Measurements from ENCODE around the gene MRPS34.

Gene MRPS34

GRCh38 chr16:1779741-1780676 lies 7.1 kb upstream of the MRPS34 start:
- no peak overlapping the region for H2AFZ ChIP-seq (ENCODE audit: low read depth, low read length)
- no peaks in the 10 kb centered on the region for H3K9me3 ChIP-seq (ENCODE audit: insufficient read depth, low read length, severe bottlenecking)
- H3K9ac ChIP-seq (ENCODE audit: low read depth, low read length), result peak overlapping the region; percentile 17; the same call in 1 of the 2 replicates
- H3K36me3 ChIP-seq (ENCODE audit: insufficient read depth, low read length), result peaks cover 68% of the 10 kb centered on the region
- TF ChIP-seq CTCF (IDR thresholded peaks at IDR 0.05; ENCODE audit: borderline replicate concordance, extremely low read depth, low read length, poor library complexity, severe bottlenecking) (no peak), EZH2 (IDR thresholded peaks at IDR 0.05; ENCODE audit: borderline replicate concordance, low read depth, low read length, severe bottlenecking) (no peak)
- H3K27me3 ChIP-seq (ENCODE audit: insufficient read depth, low read length, poor library complexity), result no peaks in the 10 kb centered on the region
- peaks cover 44% of the 10 kb centered on the region for H3K4me1 ChIP-seq (ENCODE audit: insufficient read depth, low read length)
- no peak overlapping the region for H3K27ac ChIP-seq (ENCODE audit: low read length)
- ATAC-seq (ENCODE audit: insufficient read depth, low read depth), result no peak
- peaks cover 66% of the 10 kb centered on the region for H3K79me2 ChIP-seq (ENCODE audit: insufficient read depth, low read length)
- peaks cover 74% of the 10 kb centered on the region for H4K20me1 ChIP-seq (ENCODE audit: insufficient read depth, low read length)
- peak overlapping the region; percentile 95 for H3K4me2 ChIP-seq (ENCODE audit: insufficient read depth, low read length)
- DNase-seq, result no peak
- H3K4me3 ChIP-seq (ENCODE audit: low read depth in 1 of 2, low read length in 2 of 2), result no peak overlapping the region

- Histone ChIP-seq H3K36me3 (ENCODE audit: insufficient read depth, low read length) (peaks cover 70% of the 10 kb centered on the region), H3K9me3 (ENCODE audit: insufficient read depth, low read length, severe bottlenecking) (no peaks in the 10 kb centered on the region), H2AFZ (ENCODE audit: low read depth, low read length) (no peak overlapping the region), H3K27ac (ENCODE audit: low read length) (no peak overlapping the region), H3K79me2 (ENCODE audit: insufficient read depth, low read length) (peaks cover 66% of the 10 kb centered on the region), H3K4me3 (ENCODE audit: low read depth in 1 of 2, low read length in 2 of 2) (no peak overlapping the region), H3K4me2 (ENCODE audit: insufficient read depth, low read length) (no peak overlapping the region), H4K20me1 (ENCODE audit: insufficient read depth, low read length) (peaks cover 75% of the 10 kb centered on the region), H3K4me1 (ENCODE audit: insufficient read depth, low read length) (peaks cover 45% of the 10 kb centered on the region), H3K27me3 (ENCODE audit: insufficient read depth, low read length, poor library complexity) (no peaks in the 10 kb centered on the region), H3K9ac (ENCODE audit: low read depth, low read length) (peak overlapping the region; percentile 17; the same call in 1 of the 2 replicates)
- no peak for TF ChIP-seq CTCF (IDR thresholded peaks at IDR 0.05; ENCODE audit: borderline replicate concordance, extremely low read depth, low read length, poor library complexity, severe bottlenecking)
- TF ChIP-seq EZH2 (IDR thresholded peaks at IDR 0.05; ENCODE audit: borderline replicate concordance, low read depth, low read length, severe bottlenecking), result no peak
- DNase-seq (no peak), ATAC-seq (ENCODE audit: insufficient read depth, low read depth) (no peak)
Measured at GRCh38 chr16:1779234-1779701, 6.3 kb upstream of the MRPS34 start.

- Histone ChIP-seq H3K36me3 (ENCODE audit: insufficient read depth, low read length) (peaks cover 70% of the 10 kb centered on the region), H3K4me2 (ENCODE audit: insufficient read depth, low read length) (no peak overlapping the region), H3K9me3 (ENCODE audit: insufficient read depth, low read length, severe bottlenecking) (no peaks in the 10 kb centered on the region), H3K4me3 (ENCODE audit: low read depth in 1 of 2, low read length in 2 of 2) (no peak overlapping the region), H3K79me2 (ENCODE audit: insufficient read depth, low read length) (peaks cover 67% of the 10 kb centered on the region), H3K27me3 (ENCODE audit: insufficient read depth, low read length, poor library complexity) (no peaks in the 10 kb centered on the region), H3K27ac (ENCODE audit: low read length) (no peak overlapping the region), H3K9ac (ENCODE audit: low read depth, low read length) (no peak overlapping the region), H2AFZ (ENCODE audit: low read depth, low read length) (no peak overlapping the region), H3K4me1 (ENCODE audit: insufficient read depth, low read length) (peaks cover 44% of the 10 kb centered on the region), H4K20me1 (ENCODE audit: insufficient read depth, low read length) (peaks cover 75% of the 10 kb centered on the region)
- no peak for DNase-seq
- ATAC-seq (ENCODE audit: insufficient read depth, low read depth), result no peak
- TF ChIP-seq EZH2 (IDR thresholded peaks at IDR 0.05; ENCODE audit: borderline replicate concordance, low read depth, low read length, severe bottlenecking) (no peak), CTCF (IDR thresholded peaks at IDR 0.05; ENCODE audit: borderline replicate concordance, extremely low read depth, low read length, poor library complexity, severe bottlenecking) (no peak)
Measured at GRCh38 chr16:1778200-1779179, 5.6 kb upstream of the MRPS34 start.
